SU-DHL-6 (cell line): ENCODE results near the gene INPP5E.

Source experiments
- H2AFZ ChIP-seq: fragments of 200-600 bp; sonication (generic); 2 replicates; pipeline ENCODE4 v1.6.1; 2014; ENCODE audit warnings: low read depth, mild to moderate bottlenecking, moderate library complexity, mixed read lengths, antibody characterized with exemption, low read length; ENCODE audit not compliant: severe bottlenecking
- H3F3A ChIP-seq: fragments of 200-600 bp; shearing (Covaris generic); 2 replicates; pipeline ENCODE4 v1.6.0; 2016; ENCODE audit warnings: antibody characterized with exemption, mild to moderate bottlenecking; ENCODE audit not compliant: insufficient read depth
- H3K27ac ChIP-seq: fragments of 200-600 bp; sonication (generic); 2 replicates; pipeline ENCODE4 v1.5.1; 2016; ENCODE audit warnings: low read depth, mild to moderate bottlenecking, low read length, moderate library complexity, mixed read lengths
- H3K27me3 ChIP-seq: fragments of 200-600 bp; sonication (generic), shearing (Covaris generic); 2 replicates; pipeline ENCODE4 v1.6.0; 2014; ENCODE audit warnings: mild to moderate bottlenecking, low read length
- H3K36me3 ChIP-seq: fragments of 200-600 bp; sonication (generic); 2 replicates; pipeline ENCODE4 v1.6.1; 2014; ENCODE audit warnings: mild to moderate bottlenecking, low read length, mixed read lengths
- H3K4me2 ChIP-seq: fragments of 300-600, 200-600 bp; shearing (Covaris generic), sonication (generic); 2 replicates; pipeline ENCODE4 v1.6.0; 2014; ENCODE audit warnings: low read length, low read depth, mild to moderate bottlenecking; ENCODE audit not compliant: poor library complexity, severe bottlenecking
- H3K4me3 ChIP-seq: fragments of 200-600 bp; sonication (generic); 2 replicates; pipeline ENCODE4 v1.5.1; 2014; ENCODE audit warnings: antibody characterized with exemption, low read length, mild to moderate bottlenecking, mixed read lengths; ENCODE audit not compliant: insufficient read depth, poor library complexity, severe bottlenecking
- H3K79me2 ChIP-seq: fragments of 200-600 bp; sonication (generic); 2 replicates; pipeline ENCODE4 v1.6.1; 2014; ENCODE audit warnings: mild to moderate bottlenecking, low read length, moderate library complexity; ENCODE audit not compliant: insufficient read depth
- H3K9ac ChIP-seq: fragments of 200-600 bp; sonication (generic); 2 replicates; pipeline ENCODE4 v1.7.0; 2014; ENCODE audit warnings: mild to moderate bottlenecking, low read length
- H3K9me2 ChIP-seq: fragments of 200-600 bp; sonication (generic); replicated peaks from 2 replicates; pipeline ENCODE4 v1.6.1; 2014; ENCODE audit warnings: low read length; ENCODE audit not compliant: insufficient read depth
- H3K9me3 ChIP-seq: fragments of 200-600 bp; sonication (generic); 2 replicates; pipeline ENCODE4 v1.6.1; 2014; ENCODE audit warnings: low read length, mixed read lengths; ENCODE audit not compliant: insufficient read depth
- H4K20me1 ChIP-seq: fragments of 200-600 bp; sonication (generic); 2 replicates; pipeline ENCODE4 v1.6.1; 2014; ENCODE audit warnings: low read depth, mild to moderate bottlenecking, antibody characterized with exemption, low read length, moderate library complexity, mixed read lengths
- CTCF ChIP-seq: fragments of 200-600 bp; sonication (generic); IDR thresholded peaks from one replicate; pipeline ENCODE4 v1.5.1; 2017; ENCODE audit warnings: antibody characterized with exemption, mild to moderate bottlenecking, low read length, moderate library complexity; ENCODE audit not compliant: insufficient read depth, poor library complexity, severe bottlenecking
- EZH2phosphoT487 ChIP-seq: fragments of 200-600 bp; sonication (generic), shearing (Covaris generic); conservative IDR thresholded peaks from 2 replicates; pipeline ENCODE4 v1.6.1; 2018; ENCODE audit warnings: mild to moderate bottlenecking, antibody characterized with exemption, low read length, moderate library complexity, mixed read lengths

INPP5E gene

GRCh38 chr9:136386018-136386417 lies 53.6 kb downstream of the INPP5E start:
- Histone ChIP-seq H3K27ac (no peak overlapping the region), H4K20me1 (no peaks in the 10 kb centered on the region), H3K4me3 (no peak overlapping the region), H3K36me3 (peaks cover 4% of the 10 kb centered on the region; the same call in 1 of the 2 replicates), H3K27me3 (no peaks in the 10 kb centered on the region), H3K9ac (no peak overlapping the region), H2AFZ (no peak overlapping the region), H3F3A (no peaks in the 10 kb centered on the region), H3K4me2 (no peak overlapping the region), H3K79me2 (no peaks in the 10 kb centered on the region), H3K9me3 (no peaks in the 10 kb centered on the region), H3K9me2 (no peaks in the 10 kb centered on the region)
- TF ChIP-seq CTCF = no peak
- TF ChIP-seq EZH2phosphoT487 = no peak

GRCh38 chr9:136385015-136385414 lies 54.6 kb downstream of the INPP5E start:
- Histone ChIP-seq H3K4me2 (no peak overlapping the region), H3K79me2 (no peaks in the 10 kb centered on the region), H3K36me3 (0 out of 2 replicates have a peak, but pooled peaks cover 4% of the 10 kb centered on the region), H3F3A (no peaks in the 10 kb centered on the region), H3K9ac (no peak overlapping the region), H3K4me3 (no peak overlapping the region), H3K9me3 (no peaks in the 10 kb centered on the region), H2AFZ (no peak overlapping the region), H4K20me1 (no peaks in the 10 kb centered on the region), H3K9me2 (no peaks in the 10 kb centered on the region), H3K27me3 (no peaks in the 10 kb centered on the region), H3K27ac (no peak overlapping the region)
- TF ChIP-seq CTCF (no peak), EZH2phosphoT487 (no peak)

- no peaks in the 10 kb centered on the region for H3K27me3 ChIP-seq
- H4K20me1 ChIP-seq = no peaks in the 10 kb centered on the region
- no peak overlapping the region for H3K4me3 ChIP-seq
- H2AFZ ChIP-seq = no peak overlapping the region
- TF ChIP-seq EZH2phosphoT487 (no peak), CTCF (no peak)
- H3K4me2 ChIP-seq = no peak overlapping the region
- no peaks in the 10 kb centered on the region for H3K9me3 ChIP-seq
- no peaks in the 10 kb centered on the region for H3F3A ChIP-seq
- no peaks in the 10 kb centered on the region for H3K79me2 ChIP-seq
- H3K9ac ChIP-seq = no peak overlapping the region
- no peak overlapping the region for H3K27ac ChIP-seq
- no peaks in the 10 kb centered on the region for H3K9me2 ChIP-seq
- H3K36me3 ChIP-seq = 0 out of 2 replicates have a peak, but pooled peaks cover 4% of the 10 kb centered on the region
Observed at GRCh38 chr9:136383436-136383835, 56.2 kb downstream of the INPP5E start.
